ENCODE data around the gene RARS2. TPM values are rescaled to one million over a fixed set of nuclear protein-coding genes. Genes with fewer than 3 reads are reported as not detected.

RARS2 gene
- 10 to 100 TPM; 18.9 to 22.6 TPM for total RNA-seq

GRCh38 chr6:87589693-87590416, at the start of gene RARS2, which contains the start of gene ORC3:
RARS2 (minus strand) TSS chr6:87589987; CDS start chr6:87589957, 30 bp downstream.
ORC3 (plus strand) TSS chr6:87590135; CDS start chr6:87590169, 34 bp downstream.

GRCh38 chr6:87472525-87473418, 117.0 kb downstream of the RARS2 start, which contains the start of gene SLC35A1:
SLC35A1 (plus strand) TSS chr6:87472974; CDS start chr6:87473004, 30 bp downstream.

Small RNA genes lying within 50 kb of the gene (small RNA-seq; reads per million reads assigned to genes)
- 0 reads per million in 2 donors for gene RNU6-444P

Other genes starting within 250 kb of the RARS2 start
- gene C6orf163, start 245.2 kb downstream of the RARS2 start, total RNA-seq = 1 to 10 TPM; 2.4 to 3.7 TPM
- gene CFAP206, start 182.0 kb downstream of the RARS2 start, total RNA-seq = 1 to 10 TPM; 1.0 to 1.3 TPM
- 10 to 100 TPM; 10.7 to 18.6 TPM for gene SLC35A1, start 117.0 kb downstream of the RARS2 start, total RNA-seq
- 10 to 100 TPM; 27.9 to 37.3 TPM for gene ORC3, start 148 bp upstream of the RARS2 start, total RNA-seq
- gene AKIRIN2, start 112.2 kb upstream of the RARS2 start, total RNA-seq = 10 to 100 TPM in 1 of 2 donors, 1 to 10 TPM in 1; 7.2 to 16.3 TPM